Neuron (in vitro differentiated cells): ENCODE results near the gene TWIST2.

ENCODE experiments used
- H2AFZ ChIP-seq: one replicate; pipeline ENCODE4 v1.6.1; 2013; ENCODE audit warnings: low read depth, mild to moderate bottlenecking, inconsistent platforms, low read length, moderate library complexity
- H3K27me3 ChIP-seq: one replicate; pipeline ENCODE4 v1.6.1; 2013; ENCODE audit warnings: low read length; ENCODE audit not compliant: insufficient read depth
- H3K36me3 ChIP-seq: one replicate; pipeline ENCODE4 v1.6.1; 2013; ENCODE audit warnings: low read length; ENCODE audit not compliant: insufficient read depth
- H3K4me1 ChIP-seq: one replicate; pipeline ENCODE4 v1.6.1; 2013; ENCODE audit warnings: low read length; ENCODE audit not compliant: insufficient read depth
- H3K4me3 ChIP-seq: 2 replicates; pipeline ENCODE4 v1.5.1; 2013; ENCODE audit warnings: mild to moderate bottlenecking, low read length, moderate library complexity
- H3K9me3 ChIP-seq: one replicate; pipeline ENCODE4 v1.6.1; 2013; ENCODE audit warnings: low read length

TWIST2 gene

GRCh38 chr2:238864207-238865014 is 16.5 kb downstream of the TWIST2 start:
- Histone ChIP-seq H3K4me3 (no peak overlapping the region), H3K27me3 (peaks cover 16% of the 10 kb centered on the region), H3K9me3 (peaks cover 3% of the 10 kb centered on the region), H2AFZ (peak overlapping the region; percentile 3), H3K4me1 (peaks cover 15% of the 10 kb centered on the region), H3K36me3 (no peaks in the 10 kb centered on the region)

DNA sequence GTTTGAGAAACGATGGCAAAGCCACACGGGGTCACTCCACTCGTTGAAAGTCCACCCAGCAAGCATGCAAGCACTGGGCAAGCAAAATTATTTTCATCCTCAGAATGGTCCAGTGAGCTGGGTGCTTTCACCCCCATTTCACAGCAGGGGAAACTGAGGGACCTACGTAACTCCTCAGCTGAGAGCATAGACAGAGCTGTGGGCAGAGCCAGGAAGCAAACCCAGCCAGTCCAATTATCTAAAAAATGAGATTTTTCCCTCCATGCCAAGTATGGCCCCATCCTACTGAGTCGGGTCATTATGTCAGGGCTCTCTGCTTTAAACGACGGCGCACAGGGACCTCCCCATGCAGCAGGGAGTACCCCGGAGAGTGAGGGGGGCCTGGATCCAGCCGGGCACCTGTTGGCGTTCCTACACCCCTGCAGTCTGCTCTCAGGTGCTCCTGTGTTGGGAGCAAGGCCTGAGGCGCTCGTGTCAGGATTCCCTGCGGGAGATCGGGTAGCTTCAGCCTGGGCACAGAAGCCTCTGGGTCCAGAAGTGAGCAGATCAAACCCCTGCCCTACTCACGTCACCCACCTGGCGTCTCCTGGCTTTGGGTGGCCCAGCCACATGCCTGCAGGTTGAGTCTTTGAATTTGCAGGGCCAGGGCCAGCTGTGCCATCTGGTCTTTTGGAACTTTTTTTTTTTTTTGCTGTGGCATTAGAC is 17.3 kb downstream of the TWIST2 start:
- Histone ChIP-seq H2AFZ (no peak overlapping the region), H3K9me3 (peaks cover 3% of the 10 kb centered on the region), H3K36me3 (no peaks in the 10 kb centered on the region), H3K4me1 (peaks cover 15% of the 10 kb centered on the region), H3K27me3 (peaks cover 16% of the 10 kb centered on the region), H3K4me3 (no peak overlapping the region)

- Histone ChIP-seq H2AFZ (no peak overlapping the region), H3K4me1 (peaks cover 15% of the 10 kb centered on the region), H3K27me3 (peaks cover 16% of the 10 kb centered on the region), H3K9me3 (peaks cover 3% of the 10 kb centered on the region), H3K36me3 (no peaks in the 10 kb centered on the region), H3K4me3 (no peak overlapping the region)
Observed at GRCh38 chr2:238865744-238866355, 18.0 kb downstream of the TWIST2 start.

DNA sequence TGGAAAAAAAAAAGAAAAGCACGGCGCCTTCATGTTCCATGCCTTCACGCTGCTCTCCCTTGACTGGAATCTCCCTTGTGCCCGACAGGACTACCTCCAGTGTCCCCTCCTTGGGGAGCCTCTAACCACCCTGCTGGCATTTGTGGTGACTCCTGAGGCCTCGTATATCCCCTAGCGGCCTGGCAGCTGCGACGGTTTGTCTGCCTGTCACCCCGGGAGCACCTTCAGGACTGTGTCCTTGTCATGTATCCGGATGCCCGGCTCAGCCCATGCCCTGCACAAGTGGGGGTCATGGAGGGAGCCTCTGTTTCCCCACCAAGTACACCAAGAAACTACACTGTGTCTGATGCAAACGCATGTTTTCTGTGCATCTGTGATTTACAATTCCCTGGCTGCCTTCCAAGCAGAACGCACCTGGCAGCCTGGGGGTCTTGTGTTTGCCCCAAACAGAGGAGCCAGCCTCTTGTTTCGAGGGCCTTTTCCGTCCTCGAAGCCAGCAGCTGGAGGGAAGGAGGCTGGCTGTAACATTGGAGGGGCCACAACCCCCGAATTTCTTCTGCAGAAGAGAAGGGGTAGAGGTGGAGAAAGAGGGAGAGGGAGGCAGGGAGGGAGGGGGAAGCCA is 18.9 kb downstream of the TWIST2 start:
- Histone ChIP-seq H3K4me1 (peaks cover 15% of the 10 kb centered on the region), H2AFZ (no peak overlapping the region), H3K9me3 (peaks cover 2% of the 10 kb centered on the region), H3K4me3 (no peak overlapping the region), H3K27me3 (peaks cover 16% of the 10 kb centered on the region), H3K36me3 (no peaks in the 10 kb centered on the region)

- H3K4me3 ChIP-seq: no peak overlapping the region
- peaks cover 16% of the 10 kb centered on the region for H3K27me3 ChIP-seq
- no peak overlapping the region for H2AFZ ChIP-seq
- no peaks in the 10 kb centered on the region for H3K9me3 ChIP-seq
- H3K4me1 ChIP-seq: peaks cover 15% of the 10 kb centered on the region
- no peaks in the 10 kb centered on the region for H3K36me3 ChIP-seq
Observed at GRCh38 chr2:238868067-238868524, 20.2 kb downstream of the TWIST2 start.

GRCh38 chr2:238868616-238869292 is 20.9 kb downstream of the TWIST2 start:
- Histone ChIP-seq H3K4me1 (peaks cover 14% of the 10 kb centered on the region), H2AFZ (no peak overlapping the region), H3K4me3 (no peak overlapping the region), H3K9me3 (no peaks in the 10 kb centered on the region), H3K36me3 (no peaks in the 10 kb centered on the region), H3K27me3 (peaks cover 14% of the 10 kb centered on the region)

DNA sequence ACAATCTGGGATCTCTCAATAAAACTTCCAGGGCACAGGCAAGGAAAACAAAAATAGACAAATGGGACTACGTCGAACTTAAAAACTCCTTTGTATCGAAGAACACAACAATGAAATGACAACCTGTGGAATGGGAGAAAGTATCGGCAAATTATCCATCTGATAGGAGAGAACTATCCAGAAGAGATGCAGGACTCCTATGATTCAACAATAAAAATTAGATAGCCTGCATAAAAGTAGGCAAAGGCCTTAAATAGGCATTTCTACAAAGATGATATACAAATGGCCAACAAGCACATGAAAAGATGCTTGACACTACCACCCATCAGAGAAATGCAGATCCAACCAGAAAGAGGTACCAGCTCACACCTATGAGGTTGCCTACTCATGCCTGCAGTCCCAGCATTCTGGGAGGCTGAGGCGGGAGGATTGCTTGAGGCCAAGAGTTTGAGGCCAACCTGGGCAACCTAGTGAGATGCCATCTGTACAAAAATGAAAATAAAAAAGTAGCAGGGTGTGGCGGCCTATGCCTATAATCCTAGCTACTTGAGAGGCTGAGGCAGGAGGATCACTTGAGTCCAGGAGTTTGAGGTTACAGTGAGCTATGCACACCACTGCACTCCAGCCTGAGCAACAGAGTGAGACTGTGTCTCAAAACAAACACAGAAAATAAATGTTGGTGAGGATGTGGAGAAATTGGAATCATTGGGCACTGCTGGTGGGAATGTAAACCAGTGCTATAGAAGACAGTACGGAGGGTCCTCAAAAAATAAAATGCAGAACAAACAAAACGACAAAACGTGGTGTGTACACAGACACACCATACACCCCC is 21.6 kb downstream of the TWIST2 start:
- Histone ChIP-seq H3K4me1 (peaks cover 6% of the 10 kb centered on the region), H2AFZ (no peak overlapping the region), H3K27me3 (peaks cover 14% of the 10 kb centered on the region), H3K9me3 (no peaks in the 10 kb centered on the region), H3K4me3 (no peak overlapping the region), H3K36me3 (no peaks in the 10 kb centered on the region)

DNA sequence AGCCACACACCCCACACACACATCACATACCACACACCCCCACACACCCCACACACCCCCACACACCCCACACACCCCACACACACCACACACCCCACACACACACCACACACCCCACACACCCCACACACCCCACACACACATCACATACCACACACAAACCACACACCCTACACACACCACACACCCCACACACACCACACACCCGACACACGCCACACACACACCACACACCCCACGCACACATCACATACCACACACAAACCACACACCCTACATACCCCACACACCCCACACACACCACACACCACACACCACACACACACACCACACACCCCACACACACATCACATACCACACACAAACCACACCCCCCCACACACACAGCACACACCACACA is 22.4 kb downstream of the TWIST2 start:
- H3K36me3 ChIP-seq: no peaks in the 10 kb centered on the region
- peaks cover 14% of the 10 kb centered on the region for H3K27me3 ChIP-seq
- H3K9me3 ChIP-seq: no peaks in the 10 kb centered on the region
- no peaks in the 10 kb centered on the region for H3K4me1 ChIP-seq
- no peak overlapping the region for H2AFZ ChIP-seq
- no peak overlapping the region for H3K4me3 ChIP-seq

GRCh38 chr2:238872026-238872425 is 24.1 kb downstream of the TWIST2 start:
- Histone ChIP-seq H3K4me3 (no peak overlapping the region), H3K27me3 (peaks cover 8% of the 10 kb centered on the region), H3K9me3 (no peaks in the 10 kb centered on the region), H2AFZ (no peak overlapping the region), H3K36me3 (no peaks in the 10 kb centered on the region), H3K4me1 (no peaks in the 10 kb centered on the region)

DNA sequence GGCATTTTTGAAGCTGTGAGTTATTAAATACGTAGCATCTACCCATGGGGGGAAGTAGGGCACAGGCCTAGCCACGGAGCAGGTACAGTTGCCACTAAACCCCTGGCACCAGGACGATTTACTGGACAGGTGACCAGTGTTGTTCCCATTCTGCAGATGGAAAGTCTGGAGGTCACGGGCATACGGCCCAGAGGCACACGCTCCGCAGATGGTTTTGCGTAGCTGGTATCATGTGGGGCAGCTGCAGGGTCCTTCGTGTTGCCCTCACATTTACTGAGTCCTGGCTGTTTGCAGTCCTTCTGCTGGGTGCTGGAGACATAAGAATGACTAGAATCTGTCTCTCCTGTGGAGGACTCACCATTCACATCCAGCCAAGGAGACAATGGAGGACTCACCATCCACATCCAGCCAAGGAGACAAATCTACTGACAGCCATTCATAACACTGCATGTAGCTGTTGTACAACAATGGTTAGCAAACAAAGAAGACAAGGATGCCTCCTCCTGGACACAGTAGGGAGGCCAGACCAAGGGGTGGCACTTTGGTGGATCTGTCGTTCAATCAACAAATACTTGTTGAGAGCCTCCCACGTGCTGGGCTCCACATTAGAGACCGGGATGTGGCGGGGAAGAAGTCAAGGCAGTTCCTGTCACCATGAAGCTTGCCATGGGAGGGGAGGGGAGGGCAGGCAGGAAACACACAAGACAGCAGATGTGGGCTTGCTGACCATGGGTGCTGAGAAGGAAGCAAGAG is 24.9 kb downstream of the TWIST2 start:
- Histone ChIP-seq H3K27me3 (peaks cover 2% of the 10 kb centered on the region), H3K36me3 (no peaks in the 10 kb centered on the region), H3K4me1 (no peaks in the 10 kb centered on the region), H3K9me3 (no peaks in the 10 kb centered on the region), H3K4me3 (no peak overlapping the region), H2AFZ (no peak overlapping the region)

DNA sequence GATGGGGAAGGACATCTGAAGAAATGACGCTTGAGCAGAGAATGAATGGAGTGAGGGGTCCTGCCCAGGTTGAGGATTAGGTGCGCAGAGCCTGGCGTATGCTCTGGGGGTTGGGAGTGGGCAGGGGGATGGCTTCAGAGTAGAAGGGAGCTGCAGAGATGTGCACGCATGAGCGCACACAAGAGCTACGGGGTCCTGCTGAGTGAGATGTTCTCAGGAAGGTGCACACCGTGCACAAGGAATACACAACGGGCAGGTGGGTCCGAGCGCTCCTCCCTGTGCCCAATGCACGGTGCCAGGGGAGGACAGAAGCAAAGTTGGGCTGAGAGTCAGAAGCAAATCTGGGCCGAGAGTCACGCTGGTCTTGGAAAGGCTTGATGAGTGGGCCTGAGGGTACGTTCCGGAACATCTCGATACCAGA is 25.5 kb downstream of the TWIST2 start:
- H3K4me1 ChIP-seq: no peaks in the 10 kb centered on the region
- no peaks in the 10 kb centered on the region for H3K36me3 ChIP-seq
- no peak overlapping the region for H3K4me3 ChIP-seq
- no peaks in the 10 kb centered on the region for H3K27me3 ChIP-seq
- no peaks in the 10 kb centered on the region for H3K9me3 ChIP-seq
- H2AFZ ChIP-seq: no peak overlapping the region
